PC-3 (cell line): ENCODE results near the gene PAMR1. TPM values are rescaled to one million over a fixed set of nuclear protein-coding genes. Genes with fewer than 3 reads are reported as not detected.

Experiments used
- ATAC-seq: fragments of 200-7000 bp; cut with Tn5 transposase; 2 replicates; pipeline ENCODE4 v1.9.1; 2020; ENCODE audit warnings: mild to moderate bottlenecking, moderate library complexity
- BruUV-seq: library from RNA; stranded (reverse); fragments of 400-500 nt; replicated peaks from 2 replicates; lab custom pipeline; 2021; lab: Mats Ljungman, UMichigan
- CTCF ChIA-PET: fragments of 300-600 bp; sonication (Branson Sonifier 250); formaldehyde crosslinking; loops from one replicate; lab custom pipeline; 2022; ENCODE audit warnings: antibody characterized with exemption; lab: Charles Lee
- POLR2A ChIA-PET: fragments of 300-600 bp; sonication (Branson Sonifier 250); formaldehyde crosslinking; loops from one replicate; lab custom pipeline; 2022; ENCODE audit warnings: antibody characterized with exemption; ENCODE audit not compliant: unreplicated experiment; lab: Charles Lee
- DNase-seq: peaks from one replicate; pipeline ENCODE4 v3.0.0-alpha.2; 2015
- H2AFZ ChIP-seq: fragments of 300-600 bp; sonication (generic); 2 replicates; pipeline ENCODE4 v1.6.0; 2016; ENCODE audit warnings: antibody characterized with exemption, low read length
- H3F3A ChIP-seq: fragments of 300-600 bp; sonication (generic); one replicate; pipeline ENCODE4 v1.6.0; 2017; ENCODE audit warnings: antibody characterized with exemption, low read length, control low read depth, mild to moderate bottlenecking; ENCODE audit not compliant: unreplicated experiment
- H3K27ac ChIP-seq: fragments of 300-600 bp; sonication (generic); 2 replicates; pipeline ENCODE4 v1.5.1; 2016; ENCODE audit warnings: mild to moderate bottlenecking, low read length
- H3K27me3 ChIP-seq: fragments of 300-600 bp; sonication (generic); 2 replicates; pipeline ENCODE4 v1.6.1; 2016; ENCODE audit warnings: low read length, mixed read lengths
- H3K36me3 ChIP-seq: fragments of 300-600 bp; sonication (generic); 2 replicates; pipeline ENCODE4 v1.6.1; 2016; ENCODE audit warnings: low read depth, mixed run types, low read length, mixed read lengths
- H3K4me1 ChIP-seq: fragments of 300-600 bp; sonication (generic); 2 replicates; pipeline ENCODE4 v1.5.1; 2016; ENCODE audit warnings: low read length; ENCODE audit not compliant: insufficient read depth
- H3K4me2 ChIP-seq: fragments of 300-600 bp; sonication (generic); 2 replicates; pipeline ENCODE4 v1.6.0; 2016; ENCODE audit warnings: low read length
- H3K4me3 ChIP-seq: fragments of 300-600 bp; sonication (generic); 2 replicates; pipeline ENCODE4 v1.5.1; 2016; ENCODE audit warnings: mild to moderate bottlenecking, low read length, mixed read lengths
- H3K79me2 ChIP-seq: fragments of 300-600 bp; sonication (generic); 2 replicates; pipeline ENCODE4 v1.6.1; 2017; ENCODE audit warnings: low read length, mixed read lengths
- H3K9ac ChIP-seq: fragments of 300-600 bp; sonication (generic); 2 replicates; pipeline ENCODE4 v1.6.0; 2016; ENCODE audit warnings: mild to moderate bottlenecking, low read length
- H3K9me2 ChIP-seq: fragments of 300-600 bp; sonication (generic); replicated peaks from 2 replicates; pipeline ENCODE4 v1.6.1; 2016; ENCODE audit warnings: mixed run types, low read length, mixed read lengths
- H3K9me3 ChIP-seq: fragments of 300-600 bp; sonication (generic); 2 replicates; pipeline ENCODE4 v1.6.1; 2016; ENCODE audit warnings: low read length, mixed read lengths
- H4K20me1 ChIP-seq: fragments of 300-600 bp; sonication (generic); 2 replicates; pipeline ENCODE4 v1.6.1; 2016; ENCODE audit warnings: low read length, mixed read lengths
- EZH2 ChIP-seq: fragments of 300-600 bp; sonication (generic); IDR thresholded peaks from one replicate; pipeline ENCODE4 v1.6.1; 2017; ENCODE audit warnings: antibody characterized with exemption, mild to moderate bottlenecking, low read length; ENCODE audit not compliant: unreplicated experiment
- EZH2phosphoT487 ChIP-seq: fragments of 300-600 bp; sonication (generic); IDR thresholded peaks from 2 replicates; pipeline ENCODE4 v1.6.1; 2018; ENCODE audit warnings: mild to moderate bottlenecking, antibody characterized with exemption, low read length, borderline replicate concordance
- intact Hi-C: fragments of 100-400 bp; cut with micrococcal nuclease; formaldehyde crosslinking; loops from 2 replicates; pipeline ENCODE4 v1.9.0; 2023
- total RNA-seq: library from RNA; depleted of rRNA; stranded (reverse); fragments of >200 nt; gene quantifications from 2 replicates; pipeline ENCODE4 v1.2.3, GENCODE V29; 2014
- TF ChIP-seq, protein P1 (sequence below): fragments of 300-600 bp; sonication (generic); conservative IDR thresholded peaks from 2 replicates; pipeline ENCODE4 v1.5.1; 2017; ENCODE audit warnings: antibody characterized with exemption, low read depth, mild to moderate bottlenecking, low read length

PAMR1 gene
- total RNA-seq, 1 experiment from 2014 or later = not detected

- BruUV-seq = no TSS peak
- DNase-seq (peak; percentile 92), ATAC-seq (peak; percentile 80)
- Histone ChIP-seq H2AFZ (0 out of 2 replicates have a peak overlapping the region, but pooled peaks have one; percentile 33), H3K9me3 (peaks cover 9% of the 10 kb centered on the region; the same call in 1 of the 2 replicates), H3K27me3 (no peaks in the 10 kb centered on the region), H3K4me3 (no peak overlapping the region), H3K36me3 (no peaks in the 10 kb centered on the region), H3F3A (peaks cover 7% of the 10 kb centered on the region), H3K9me2 (no peaks in the 10 kb centered on the region), H3K9ac (no peak overlapping the region), H3K4me1 (peaks cover 26% of the 10 kb centered on the region), H3K79me2 (no peaks in the 10 kb centered on the region), H4K20me1 (no peaks in the 10 kb centered on the region), H3K27ac (no peak overlapping the region), H3K4me2 (peak overlapping the region; percentile 44; the same call in 1 of the 2 replicates)
- intact Hi-C loops = loop anchor here (1.0 to 10.0 kb wide), 9 partner anchors 21 to 782 kb away; no protein-coding TSS in a partner anchor
- POLR2A ChIA-PET = no interaction called here
- CTCF ChIA-PET = interaction anchor here (0.6 to 1.0 kb wide), 5 partner anchors 81 to 337 kb away, joined by 3 to 6 read pairs (median 3); no protein-coding TSS in a partner anchor
- no peak for TF ChIP-seq EZH2
- TF ChIP-seq, protein P1, sequence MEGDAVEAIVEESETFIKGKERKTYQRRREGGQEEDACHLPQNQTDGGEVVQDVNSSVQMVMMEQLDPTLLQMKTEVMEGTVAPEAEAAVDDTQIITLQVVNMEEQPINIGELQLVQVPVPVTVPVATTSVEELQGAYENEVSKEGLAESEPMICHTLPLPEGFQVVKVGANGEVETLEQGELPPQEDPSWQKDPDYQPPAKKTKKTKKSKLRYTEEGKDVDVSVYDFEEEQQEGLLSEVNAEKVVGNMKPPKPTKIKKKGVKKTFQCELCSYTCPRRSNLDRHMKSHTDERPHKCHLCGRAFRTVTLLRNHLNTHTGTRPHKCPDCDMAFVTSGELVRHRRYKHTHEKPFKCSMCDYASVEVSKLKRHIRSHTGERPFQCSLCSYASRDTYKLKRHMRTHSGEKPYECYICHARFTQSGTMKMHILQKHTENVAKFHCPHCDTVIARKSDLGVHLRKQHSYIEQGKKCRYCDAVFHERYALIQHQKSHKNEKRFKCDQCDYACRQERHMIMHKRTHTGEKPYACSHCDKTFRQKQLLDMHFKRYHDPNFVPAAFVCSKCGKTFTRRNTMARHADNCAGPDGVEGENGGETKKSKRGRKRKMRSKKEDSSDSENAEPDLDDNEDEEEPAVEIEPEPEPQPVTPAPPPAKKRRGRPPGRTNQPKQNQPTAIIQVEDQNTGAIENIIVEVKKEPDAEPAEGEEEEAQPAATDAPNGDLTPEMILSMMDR = peak; percentile 87
- TF ChIP-seq EZH2phosphoT487 = no peak
Measured at GRCh38 chr11:35485656-35486322, 39.6 kb downstream of the PAMR1 start.

DNA sequence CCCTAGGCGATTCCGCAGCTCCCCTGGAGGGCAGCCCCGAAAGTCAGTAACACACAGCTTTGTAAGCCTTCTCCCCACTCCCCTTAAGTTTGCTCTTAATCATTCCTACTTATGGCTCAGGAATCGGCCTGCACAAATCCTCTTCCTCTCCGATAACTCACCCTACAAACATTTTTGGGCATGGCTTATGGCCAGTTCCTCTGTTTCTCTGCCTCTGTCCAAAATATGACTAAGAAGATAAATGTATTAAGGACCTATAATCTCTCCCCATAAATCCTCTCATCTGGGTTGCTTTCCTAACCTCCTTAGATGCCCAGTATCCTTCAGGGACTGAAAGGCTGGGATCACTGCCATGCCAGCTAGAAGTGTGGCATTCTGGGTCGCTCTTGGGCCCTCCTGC lies 41.0 kb downstream of the PAMR1 start:
- Histone ChIP-seq H3K4me1 (peaks cover 26% of the 10 kb centered on the region), H3K4me2 (peak overlapping the region; percentile 44), H3K79me2 (no peaks in the 10 kb centered on the region), H3K27ac (peak overlapping the region; percentile 63), H4K20me1 (no peaks in the 10 kb centered on the region), H3K27me3 (no peaks in the 10 kb centered on the region), H3K4me3 (no peak overlapping the region), H3K36me3 (no peaks in the 10 kb centered on the region), H3K9ac (no peak overlapping the region), H3K9me3 (peaks cover 9% of the 10 kb centered on the region; the same call in 1 of the 2 replicates), H3F3A (peaks cover 7% of the 10 kb centered on the region), H2AFZ (no peak overlapping the region), H3K9me2 (no peaks in the 10 kb centered on the region)
- POLR2A ChIA-PET = no interaction called here
- CTCF ChIA-PET = no interaction called here
- TF ChIP-seq, protein P1 = no peak
- TF ChIP-seq EZH2phosphoT487 = no peak
- no peak for TF ChIP-seq EZH2
- intact Hi-C loops = loop anchor here (10.0 kb wide), 2 partner anchors 310 to 560 kb away; no protein-coding TSS in a partner anchor
- BruUV-seq = no TSS peak
- ATAC-seq = peak; percentile 66
- peak; percentile 95 for DNase-seq
